Chondrocyte (in vitro differentiated cells): Measurements from ENCODE around the gene SYNPR. TPM values are rescaled to one million over a fixed set of nuclear protein-coding genes. Genes with fewer than 3 reads are reported as not detected.
A peak's percentile ranks its signal among the peaks of the same experiment; 100 is the strongest.

Experiments
- DNase-seq: peaks from one replicate; pipeline ENCODE4 v3.0.0; 2021; ENCODE audit warnings: mixed read lengths, low spot score
- H3K27ac Mint-ChIP-seq: one replicate; pipeline ENCODE4 v1.8.0; 2021; ENCODE audit warnings: mild to moderate bottlenecking, moderate library complexity, mixed read lengths; ENCODE audit not compliant: unreplicated experiment
- H3K27me3 Mint-ChIP-seq: 2 replicates; pipeline ENCODE4 v1.8.0; 2021; ENCODE audit warnings: low read depth, mixed read lengths
- H3K36me3 Mint-ChIP-seq: 2 replicates; pipeline ENCODE4 v1.8.0; 2021; ENCODE audit warnings: low read depth, mixed read lengths
- H3K4me1 Mint-ChIP-seq: 2 replicates; pipeline ENCODE4 v1.8.0; 2021; ENCODE audit warnings: low read depth, mild to moderate bottlenecking, mixed read lengths
- H3K4me3 Mint-ChIP-seq: one replicate; pipeline ENCODE4 v1.8.0; 2021; ENCODE audit warnings: mild to moderate bottlenecking, moderate library complexity, mixed read lengths; ENCODE audit not compliant: unreplicated experiment
- H3K9me3 Mint-ChIP-seq: 2 replicates; pipeline ENCODE4 v1.8.0; 2021; ENCODE audit warnings: low read depth, mixed read lengths
- total RNA-seq: library from RNA; stranded (reverse); gene quantifications from 3 replicates; pipeline ENCODE4 v1.2.1, GENCODE V29; 2021
- TF ChIP-seq, protein P1 (sequence below): fragments of 200-600 bp; sonication (generic); IDR thresholded peaks from 2 replicates; pipeline ENCODE4 v1.5.0; 2021; ENCODE audit warnings: antibody characterized with exemption, mild to moderate bottlenecking, moderate library complexity

SYNPR gene
- total RNA-seq, 1 donor from 2014 or later = not detected

DNA sequence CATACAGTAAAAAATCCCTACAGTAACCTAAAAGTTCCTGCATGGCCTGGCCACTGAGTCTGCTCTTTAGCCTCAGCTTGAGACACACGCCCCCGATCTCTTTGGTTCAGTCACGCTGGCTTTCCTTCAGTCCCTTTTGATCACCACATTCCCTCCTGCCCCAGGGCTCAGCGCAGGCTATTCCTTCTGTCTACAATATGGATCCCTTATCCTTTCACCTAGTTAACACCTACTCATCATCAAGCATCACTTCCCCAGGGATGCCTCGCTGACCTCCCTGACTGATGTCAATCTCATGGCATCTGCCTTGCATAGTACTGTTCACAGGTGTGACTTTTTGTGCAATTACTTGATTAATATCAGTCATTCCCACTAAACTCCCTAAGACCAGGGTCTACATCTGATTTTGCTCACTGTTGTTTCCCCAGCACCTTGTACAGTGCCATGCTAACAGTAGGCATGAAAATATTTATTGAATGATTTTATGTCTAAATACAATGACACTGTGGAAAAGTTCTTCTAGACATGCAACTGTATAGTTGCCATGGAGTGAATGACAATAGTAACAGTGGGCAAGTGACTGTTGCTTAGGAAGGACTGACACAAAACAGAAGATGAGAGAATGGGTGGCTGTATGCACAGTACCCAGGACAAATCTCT, 374.1 kb downstream of the SYNPR start, which contains the start of gene SNTN:
Gene SNTN, plus strand, starts transcription at position 610 of the 660 bp plus-strand sequence. Its CDS starts 13 bp downstream, at position 623.
- no peak for DNase-seq
- peaks cover 5% of the 10 kb centered on the region for H3K27me3 Mint-ChIP-seq
- peaks cover 20% of the 10 kb centered on the region for H3K4me1 Mint-ChIP-seq
- no peak within 1 kb of the TSS for H3K4me3 Mint-ChIP-seq
- H3K27ac Mint-ChIP-seq = no peak within 1 kb of the TSS
- TF ChIP-seq, protein P1, sequence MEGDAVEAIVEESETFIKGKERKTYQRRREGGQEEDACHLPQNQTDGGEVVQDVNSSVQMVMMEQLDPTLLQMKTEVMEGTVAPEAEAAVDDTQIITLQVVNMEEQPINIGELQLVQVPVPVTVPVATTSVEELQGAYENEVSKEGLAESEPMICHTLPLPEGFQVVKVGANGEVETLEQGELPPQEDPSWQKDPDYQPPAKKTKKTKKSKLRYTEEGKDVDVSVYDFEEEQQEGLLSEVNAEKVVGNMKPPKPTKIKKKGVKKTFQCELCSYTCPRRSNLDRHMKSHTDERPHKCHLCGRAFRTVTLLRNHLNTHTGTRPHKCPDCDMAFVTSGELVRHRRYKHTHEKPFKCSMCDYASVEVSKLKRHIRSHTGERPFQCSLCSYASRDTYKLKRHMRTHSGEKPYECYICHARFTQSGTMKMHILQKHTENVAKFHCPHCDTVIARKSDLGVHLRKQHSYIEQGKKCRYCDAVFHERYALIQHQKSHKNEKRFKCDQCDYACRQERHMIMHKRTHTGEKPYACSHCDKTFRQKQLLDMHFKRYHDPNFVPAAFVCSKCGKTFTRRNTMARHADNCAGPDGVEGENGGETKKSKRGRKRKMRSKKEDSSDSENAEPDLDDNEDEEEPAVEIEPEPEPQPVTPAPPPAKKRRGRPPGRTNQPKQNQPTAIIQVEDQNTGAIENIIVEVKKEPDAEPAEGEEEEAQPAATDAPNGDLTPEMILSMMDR = no peak
- peaks cover 9% of the 10 kb centered on the region for H3K9me3 Mint-ChIP-seq
- H3K36me3 Mint-ChIP-seq = no peaks in the 10 kb centered on the region

DNA sequence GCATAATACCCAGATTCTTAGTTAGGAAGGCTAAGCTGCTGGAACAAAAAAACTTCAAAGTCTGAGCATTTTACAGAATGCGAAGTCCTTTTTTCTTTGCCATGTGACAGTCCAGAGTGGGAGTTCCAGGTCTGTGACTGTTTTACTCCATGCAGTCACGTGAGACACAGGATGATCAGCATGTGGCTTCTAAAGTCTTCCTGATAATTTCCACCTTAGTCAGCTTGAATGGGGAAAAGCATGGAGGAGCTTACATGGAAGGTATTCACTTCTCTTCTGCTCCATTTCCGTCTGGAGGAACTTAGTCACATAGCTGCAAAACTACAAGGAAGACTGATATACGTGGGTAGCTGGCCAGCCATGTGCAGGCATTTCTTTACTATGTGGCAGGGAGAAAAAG, 376.1 kb downstream of the SYNPR start:
- Mint-ChIP-seq H3K4me3 (no peak overlapping the region), H3K36me3 (no peaks in the 10 kb centered on the region), H3K9me3 (peaks cover 4% of the 10 kb centered on the region), H3K27me3 (peaks cover 2% of the 10 kb centered on the region), H3K4me1 (peaks cover 20% of the 10 kb centered on the region), H3K27ac (no peak overlapping the region)
- no peak for DNase-seq
- TF ChIP-seq, protein P1 = no peak

DNA sequence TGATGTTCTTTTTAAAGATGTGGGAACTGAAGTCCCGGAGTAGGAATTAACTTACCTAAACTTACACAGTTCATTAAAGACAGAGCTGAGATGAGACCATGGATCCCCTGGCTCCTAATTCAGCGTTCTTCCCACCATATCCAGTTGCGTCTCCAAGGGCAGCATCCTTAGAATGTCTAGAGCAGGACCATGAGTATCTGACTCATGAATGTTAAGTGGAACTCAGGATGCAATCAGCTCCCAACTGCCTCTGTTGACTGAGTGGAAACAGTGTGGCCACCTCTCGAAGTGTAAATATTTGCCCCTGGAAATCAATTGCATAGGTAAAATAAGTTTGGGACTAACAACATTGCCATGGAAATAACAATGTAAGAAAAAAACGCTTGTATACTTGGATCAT, 376.8 kb downstream of the SYNPR start:
- H3K27me3 Mint-ChIP-seq = peaks cover 2% of the 10 kb centered on the region
- peaks cover 4% of the 10 kb centered on the region for H3K9me3 Mint-ChIP-seq
- H3K27ac Mint-ChIP-seq = peak overlapping the region; percentile 18
- TF ChIP-seq, protein P1 = no peak
- no peak for DNase-seq
- H3K36me3 Mint-ChIP-seq = no peaks in the 10 kb centered on the region
- no peak overlapping the region for H3K4me3 Mint-ChIP-seq
- H3K4me1 Mint-ChIP-seq = peaks cover 20% of the 10 kb centered on the region

GRCh38 chr3:63655519-63655918, 377.4 kb downstream of the SYNPR start:
- Mint-ChIP-seq H3K4me1 (peaks cover 20% of the 10 kb centered on the region), H3K27ac (peak overlapping the region; percentile 88)

DNA sequence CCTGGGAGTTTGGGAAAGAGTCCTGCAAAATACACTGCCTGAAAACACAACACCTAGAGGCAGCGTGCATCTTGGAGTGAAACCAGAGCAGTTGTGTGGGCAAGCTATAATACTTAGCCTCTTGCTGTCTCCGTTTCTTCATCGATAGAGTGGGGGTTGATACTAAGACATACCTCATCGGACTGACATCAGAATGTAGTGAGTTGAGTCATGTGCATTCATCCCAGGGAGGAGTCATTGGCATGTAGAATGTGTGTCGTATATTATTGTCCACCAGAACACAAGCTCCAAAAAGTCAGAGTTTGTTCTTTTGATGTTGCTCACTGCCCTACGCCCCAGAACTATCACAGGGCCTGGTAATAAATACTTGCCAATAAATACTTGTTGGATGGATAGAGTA, 378.7 kb downstream of the SYNPR start:
- Mint-ChIP-seq H3K4me1 (peaks cover 20% of the 10 kb centered on the region), H3K27ac (no peak overlapping the region), H3K9me3 (peaks cover 4% of the 10 kb centered on the region), H3K27me3 (peaks cover 5% of the 10 kb centered on the region), H3K36me3 (no peaks in the 10 kb centered on the region), H3K4me3 (no peak overlapping the region)
- no peak for DNase-seq
- TF ChIP-seq, protein P1 = no peak

More at GRCh38 chr3:63655519-63655918, 377.4 kb downstream of the SYNPR start:
- Mint-ChIP-seq H3K4me3 (no peak overlapping the region), H3K36me3 (no peaks in the 10 kb centered on the region), H3K27me3 (peaks cover 5% of the 10 kb centered on the region), H3K9me3 (peaks cover 4% of the 10 kb centered on the region)
- DNase-seq = no peak
- TF ChIP-seq, protein P1 = no peak
